Osteocyte (in vitro differentiated cells): ENCODE data around the gene MOV10L1. TPM values are rescaled to one million over a fixed set of nuclear protein-coding genes. Genes with fewer than 3 reads are reported as not detected.
"Not testable (repeated sequence)": the region's sequence is repeated elsewhere in the genome, so short reads cannot be mapped to it uniquely, and the experiment has no call there.

Source experiments
- DNase-seq: peaks from one replicate; pipeline ENCODE4 v3.0.0; 2021; ENCODE audit warnings: mixed read lengths; ENCODE audit not compliant: unreplicated experiment; ENCODE audit errors: extremely low spot score
- H3K27ac Mint-ChIP-seq: one replicate; pipeline ENCODE4 v1.8.0; 2021; ENCODE audit warnings: mild to moderate bottlenecking, mixed read lengths; ENCODE audit not compliant: unreplicated experiment
- H3K27me3 Mint-ChIP-seq: one replicate; pipeline ENCODE4 v1.8.0; 2021; ENCODE audit warnings: mixed read lengths; ENCODE audit not compliant: unreplicated experiment
- H3K36me3 Mint-ChIP-seq: one replicate; pipeline ENCODE4 v1.8.0; 2021; ENCODE audit warnings: mixed read lengths; ENCODE audit not compliant: unreplicated experiment
- H3K4me1 Mint-ChIP-seq: one replicate; pipeline ENCODE4 v1.8.0; 2021; ENCODE audit warnings: mixed read lengths; ENCODE audit not compliant: unreplicated experiment
- H3K4me3 Mint-ChIP-seq: one replicate; pipeline ENCODE4 v1.8.0; 2021; ENCODE audit warnings: mild to moderate bottlenecking, moderate library complexity, mixed read lengths; ENCODE audit not compliant: unreplicated experiment
- H3K9me3 Mint-ChIP-seq: one replicate; pipeline ENCODE4 v1.8.0; 2021; ENCODE audit warnings: mixed read lengths; ENCODE audit not compliant: unreplicated experiment
- total RNA-seq: library from RNA; stranded (reverse); gene quantifications from 2 replicates; pipeline ENCODE4 v1.2.1, GENCODE V29; 2021
- TF ChIP-seq, protein P1 (sequence below): fragments of 200-600 bp; sonication (generic); IDR thresholded peaks from 2 replicates; pipeline ENCODE4 v1.5.0; 2021; ENCODE audit warnings: antibody characterized with exemption, mild to moderate bottlenecking, moderate library complexity

MOV10L1 gene
- total RNA-seq, 1 donor from 2014 or later: 1.4 TPM

DNA sequence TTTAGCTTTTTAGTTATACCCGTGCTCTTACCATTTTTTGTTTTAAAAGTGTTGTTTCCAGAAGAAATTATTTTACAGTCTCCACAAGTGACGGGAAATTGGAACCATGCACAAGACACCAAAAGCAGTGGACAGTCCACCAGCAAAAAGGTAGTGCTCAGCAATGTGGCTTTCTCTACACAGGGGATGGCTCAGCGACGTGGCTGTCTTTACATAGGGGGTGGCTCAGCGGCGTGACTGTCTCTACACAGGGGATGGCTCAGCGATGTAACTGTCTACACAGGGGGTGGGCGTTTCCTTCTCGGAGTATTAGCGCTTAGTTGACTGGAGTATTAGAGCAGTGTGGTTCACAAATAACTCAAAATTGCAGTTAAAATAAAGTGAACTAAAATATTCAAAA is 44.7 kb downstream of the MOV10L1 start:
- peaks cover 6% of the 10 kb centered on the region for H3K4me1 Mint-ChIP-seq
- TF ChIP-seq, protein P1, sequence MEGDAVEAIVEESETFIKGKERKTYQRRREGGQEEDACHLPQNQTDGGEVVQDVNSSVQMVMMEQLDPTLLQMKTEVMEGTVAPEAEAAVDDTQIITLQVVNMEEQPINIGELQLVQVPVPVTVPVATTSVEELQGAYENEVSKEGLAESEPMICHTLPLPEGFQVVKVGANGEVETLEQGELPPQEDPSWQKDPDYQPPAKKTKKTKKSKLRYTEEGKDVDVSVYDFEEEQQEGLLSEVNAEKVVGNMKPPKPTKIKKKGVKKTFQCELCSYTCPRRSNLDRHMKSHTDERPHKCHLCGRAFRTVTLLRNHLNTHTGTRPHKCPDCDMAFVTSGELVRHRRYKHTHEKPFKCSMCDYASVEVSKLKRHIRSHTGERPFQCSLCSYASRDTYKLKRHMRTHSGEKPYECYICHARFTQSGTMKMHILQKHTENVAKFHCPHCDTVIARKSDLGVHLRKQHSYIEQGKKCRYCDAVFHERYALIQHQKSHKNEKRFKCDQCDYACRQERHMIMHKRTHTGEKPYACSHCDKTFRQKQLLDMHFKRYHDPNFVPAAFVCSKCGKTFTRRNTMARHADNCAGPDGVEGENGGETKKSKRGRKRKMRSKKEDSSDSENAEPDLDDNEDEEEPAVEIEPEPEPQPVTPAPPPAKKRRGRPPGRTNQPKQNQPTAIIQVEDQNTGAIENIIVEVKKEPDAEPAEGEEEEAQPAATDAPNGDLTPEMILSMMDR: no peak
- no peak overlapping the region for H3K27ac Mint-ChIP-seq
- no peaks in the 10 kb centered on the region for H3K9me3 Mint-ChIP-seq
- no peaks in the 10 kb centered on the region for H3K36me3 Mint-ChIP-seq
- no peak overlapping the region for H3K4me3 Mint-ChIP-seq
- DNase-seq: no peak
- peaks cover 29% of the 10 kb centered on the region for H3K27me3 Mint-ChIP-seq

DNA sequence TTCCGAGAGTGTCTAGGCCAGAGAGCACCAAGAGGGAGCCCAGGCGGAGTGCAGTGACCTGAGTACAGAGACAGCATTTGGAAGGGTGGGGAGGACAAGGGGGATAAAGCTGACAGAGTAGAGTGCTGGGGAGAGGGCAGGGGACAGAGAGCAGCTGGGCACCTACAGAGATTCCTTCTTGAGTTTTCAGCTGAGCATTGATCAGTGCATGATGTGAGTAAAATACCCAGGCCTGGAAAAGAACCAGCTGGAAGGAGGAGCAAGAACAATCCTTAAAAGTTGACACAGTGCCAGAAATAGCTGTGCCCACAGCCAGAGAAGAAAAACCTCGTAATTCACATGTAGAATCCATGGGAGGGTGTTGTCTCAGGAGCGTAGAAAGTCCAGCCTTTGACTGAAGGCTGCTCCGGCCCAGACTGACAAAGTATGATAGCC is 46.8 kb downstream of the MOV10L1 start:
- Mint-ChIP-seq H3K27ac (no peak overlapping the region), H3K36me3 (no peaks in the 10 kb centered on the region), H3K27me3 (peaks cover 32% of the 10 kb centered on the region), H3K4me3 (no peak overlapping the region), H3K9me3 (no peaks in the 10 kb centered on the region), H3K4me1 (peaks cover 8% of the 10 kb centered on the region)
- TF ChIP-seq, protein P1: no peak
- no peak for DNase-seq

DNA sequence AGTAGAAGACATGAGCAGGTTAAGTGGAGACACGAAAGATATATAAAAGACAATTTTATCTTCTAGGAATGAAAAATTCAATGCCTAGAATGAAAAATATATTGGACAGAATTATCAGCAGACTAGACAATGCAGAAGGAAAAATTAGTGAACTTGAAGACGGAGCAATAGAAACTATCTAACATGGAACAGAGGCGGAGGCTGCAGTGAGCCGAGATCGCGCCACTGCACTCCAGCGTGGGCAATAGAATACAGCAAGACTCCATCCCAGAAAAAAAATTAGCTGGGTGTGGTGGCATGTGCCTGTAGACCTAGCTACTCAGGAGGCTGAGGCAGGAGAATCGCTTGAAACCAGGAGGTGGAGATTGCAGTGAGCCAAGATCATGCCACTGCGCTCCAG is 47.5 kb downstream of the MOV10L1 start:
- H3K4me1 Mint-ChIP-seq: peaks cover 14% of the 10 kb centered on the region
- H3K36me3 Mint-ChIP-seq, H3K4me3 Mint-ChIP-seq, DNase-seq, H3K9me3 Mint-ChIP-seq, H3K27ac Mint-ChIP-seq: not testable (repeated sequence)
- H3K27me3 Mint-ChIP-seq: peaks cover 37% of the 10 kb centered on the region

DNA sequence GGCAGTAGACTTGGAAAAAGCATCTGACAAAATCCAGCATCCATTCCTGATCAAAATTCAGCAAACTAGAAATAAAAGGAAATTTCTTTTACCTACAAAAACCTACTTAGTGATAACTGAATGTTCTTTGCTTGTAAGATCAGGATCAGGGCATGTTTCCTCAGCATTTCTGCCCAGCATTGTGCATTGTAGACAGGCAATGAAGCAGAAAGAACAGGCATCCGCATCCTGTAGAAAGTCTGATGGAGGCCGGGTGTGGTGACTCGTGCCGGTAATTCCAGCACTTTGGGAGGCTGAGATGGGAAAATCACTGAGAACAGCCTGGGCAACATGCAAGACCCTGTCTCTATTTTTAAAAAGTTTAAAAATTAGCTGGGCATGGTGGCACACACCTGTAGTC is 48.2 kb downstream of the MOV10L1 start:
- Mint-ChIP-seq H3K4me3 (no peak overlapping the region), H3K36me3 (no peaks in the 10 kb centered on the region), H3K27me3 (peaks cover 42% of the 10 kb centered on the region), H3K9me3 (no peaks in the 10 kb centered on the region), H3K4me1 (peaks cover 17% of the 10 kb centered on the region), H3K27ac (no peak overlapping the region)
- TF ChIP-seq, protein P1: no peak
- DNase-seq: no peak

DNA sequence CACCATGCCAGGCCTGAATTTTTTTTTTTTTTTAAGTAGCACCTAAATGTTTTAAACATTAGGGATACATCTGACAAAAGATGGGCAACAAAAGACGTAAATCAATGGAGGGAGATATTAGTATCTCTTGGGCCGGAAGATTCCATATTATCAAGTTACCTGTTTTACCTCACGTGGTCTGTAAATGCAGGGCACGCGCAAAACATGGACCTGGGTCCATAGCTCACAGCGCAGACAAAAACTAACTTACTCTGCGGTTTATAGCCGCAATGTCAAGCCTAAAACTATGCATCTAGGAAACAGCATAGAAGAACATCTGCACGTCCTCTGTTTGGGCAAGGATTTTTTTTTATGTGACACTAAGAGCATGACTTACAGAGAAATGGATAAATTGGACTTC is 49.2 kb downstream of the MOV10L1 start:
- no peak overlapping the region for H3K4me3 Mint-ChIP-seq
- peaks cover 48% of the 10 kb centered on the region for H3K27me3 Mint-ChIP-seq
- TF ChIP-seq, protein P1: no peak
- H3K36me3 Mint-ChIP-seq: no peaks in the 10 kb centered on the region
- H3K4me1 Mint-ChIP-seq: peaks cover 18% of the 10 kb centered on the region
- DNase-seq: no peak
- no peaks in the 10 kb centered on the region for H3K9me3 Mint-ChIP-seq
- H3K27ac Mint-ChIP-seq: no peak overlapping the region

DNA sequence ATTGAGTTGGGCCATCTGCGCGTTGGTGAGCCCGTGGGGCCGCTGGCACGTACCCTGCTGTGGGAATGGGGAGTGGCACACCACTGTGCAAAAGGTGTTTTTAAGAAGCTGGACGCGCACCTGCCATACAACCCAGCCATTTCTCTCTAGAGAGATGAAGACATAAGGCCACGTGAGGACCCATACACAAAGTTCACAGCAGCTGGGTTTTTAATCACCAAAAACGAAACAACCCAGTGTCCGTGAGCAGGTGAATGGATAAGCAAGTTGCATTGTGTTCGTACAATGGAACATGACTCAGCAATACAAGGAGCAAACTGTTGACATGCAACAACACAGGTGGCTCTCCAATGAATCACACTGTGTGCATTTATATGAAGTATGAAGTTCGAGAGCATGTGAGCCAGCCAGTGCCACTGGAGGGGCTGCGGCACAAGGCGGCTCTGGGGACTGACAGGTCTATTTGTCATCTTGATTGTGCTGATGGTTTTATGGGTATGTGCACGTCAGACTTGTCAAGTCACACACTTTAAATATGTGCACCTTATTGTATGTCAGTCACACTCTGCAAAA is 50.1 kb downstream of the MOV10L1 start:
- no peaks in the 10 kb centered on the region for H3K36me3 Mint-ChIP-seq
- H3K4me1 Mint-ChIP-seq: peaks cover 18% of the 10 kb centered on the region
- TF ChIP-seq, protein P1: no peak

More for the DNA sequence above, 50.1 kb downstream of the MOV10L1 start:
- DNase-seq: no peak
- H3K27ac Mint-ChIP-seq: no peak overlapping the region
- H3K27me3 Mint-ChIP-seq: peaks cover 42% of the 10 kb centered on the region
- H3K9me3 Mint-ChIP-seq: no peaks in the 10 kb centered on the region
- no peak overlapping the region for H3K4me3 Mint-ChIP-seq
